ENCODE results near the gene SLC41A1.

DNA sequence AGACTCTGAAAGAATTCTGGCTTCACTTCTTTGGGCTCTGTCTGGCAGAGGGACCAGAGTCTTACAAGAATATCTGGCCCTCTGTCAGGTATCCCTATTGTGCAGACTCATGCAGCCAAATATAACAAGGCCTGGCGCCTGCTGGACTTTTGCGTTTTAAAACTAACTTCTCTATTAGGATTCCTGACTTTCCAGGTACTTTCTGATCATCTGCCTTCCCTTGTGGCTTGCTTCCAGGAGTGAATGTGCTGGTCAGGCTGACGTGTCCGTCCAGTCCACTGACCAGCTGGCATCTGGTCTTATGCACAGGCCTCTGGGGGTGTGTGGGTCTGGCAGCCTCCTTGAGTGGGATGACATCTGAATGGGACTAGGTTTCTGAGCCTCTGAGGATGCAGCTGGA lies 29.1 kb downstream of the SLC41A1 start:
- no peak for TF ChIP-seq ZNF224 (CRISPR knock-in tag; IDR thresholded peaks at IDR 0.05)
- TF ChIP-seq, protein P1, sequence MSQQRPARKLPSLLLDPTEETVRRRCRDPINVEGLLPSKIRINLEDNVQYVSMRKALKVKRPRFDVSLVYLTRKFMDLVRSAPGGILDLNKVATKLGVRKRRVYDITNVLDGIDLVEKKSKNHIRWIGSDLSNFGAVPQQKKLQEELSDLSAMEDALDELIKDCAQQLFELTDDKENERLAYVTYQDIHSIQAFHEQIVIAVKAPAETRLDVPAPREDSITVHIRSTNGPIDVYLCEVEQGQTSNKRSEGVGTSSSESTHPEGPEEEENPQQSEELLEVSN (IDR thresholded peaks at IDR 0.05; ENCODE audit: borderline replicate concordance in 1 of 2, extremely low read depth in 1 of 2, insufficient read depth in 1 of 2, insufficient read length in 1 of 2, low read depth in 1 of 2, low read length in 1 of 2, poor library complexity in 1 of 2, severe bottlenecking in 1 of 2): no peak
- TF ChIP-seq, protein P2, sequence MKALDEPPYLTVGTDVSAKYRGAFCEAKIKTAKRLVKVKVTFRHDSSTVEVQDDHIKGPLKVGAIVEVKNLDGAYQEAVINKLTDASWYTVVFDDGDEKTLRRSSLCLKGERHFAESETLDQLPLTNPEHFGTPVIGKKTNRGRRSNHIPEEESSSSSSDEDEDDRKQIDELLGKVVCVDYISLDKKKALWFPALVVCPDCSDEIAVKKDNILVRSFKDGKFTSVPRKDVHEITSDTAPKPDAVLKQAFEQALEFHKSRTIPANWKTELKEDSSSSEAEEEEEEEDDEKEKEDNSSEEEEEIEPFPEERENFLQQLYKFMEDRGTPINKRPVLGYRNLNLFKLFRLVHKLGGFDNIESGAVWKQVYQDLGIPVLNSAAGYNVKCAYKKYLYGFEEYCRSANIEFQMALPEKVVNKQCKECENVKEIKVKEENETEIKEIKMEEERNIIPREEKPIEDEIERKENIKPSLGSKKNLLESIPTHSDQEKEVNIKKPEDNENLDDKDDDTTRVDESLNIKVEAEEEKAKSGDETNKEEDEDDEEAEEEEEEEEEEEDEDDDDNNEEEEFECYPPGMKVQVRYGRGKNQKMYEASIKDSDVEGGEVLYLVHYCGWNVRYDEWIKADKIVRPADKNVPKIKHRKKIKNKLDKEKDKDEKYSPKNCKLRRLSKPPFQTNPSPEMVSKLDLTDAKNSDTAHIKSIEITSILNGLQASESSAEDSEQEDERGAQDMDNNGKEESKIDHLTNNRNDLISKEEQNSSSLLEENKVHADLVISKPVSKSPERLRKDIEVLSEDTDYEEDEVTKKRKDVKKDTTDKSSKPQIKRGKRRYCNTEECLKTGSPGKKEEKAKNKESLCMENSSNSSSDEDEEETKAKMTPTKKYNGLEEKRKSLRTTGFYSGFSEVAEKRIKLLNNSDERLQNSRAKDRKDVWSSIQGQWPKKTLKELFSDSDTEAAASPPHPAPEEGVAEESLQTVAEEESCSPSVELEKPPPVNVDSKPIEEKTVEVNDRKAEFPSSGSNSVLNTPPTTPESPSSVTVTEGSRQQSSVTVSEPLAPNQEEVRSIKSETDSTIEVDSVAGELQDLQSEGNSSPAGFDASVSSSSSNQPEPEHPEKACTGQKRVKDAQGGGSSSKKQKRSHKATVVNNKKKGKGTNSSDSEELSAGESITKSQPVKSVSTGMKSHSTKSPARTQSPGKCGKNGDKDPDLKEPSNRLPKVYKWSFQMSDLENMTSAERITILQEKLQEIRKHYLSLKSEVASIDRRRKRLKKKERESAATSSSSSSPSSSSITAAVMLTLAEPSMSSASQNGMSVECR (CRISPR knock-in tag; IDR thresholded peaks at IDR 0.05): no peak
- no peak for TF ChIP-seq ZNF551 (CRISPR knock-in tag; IDR thresholded peaks at IDR 0.05)

Measured in K562 (cell line).